ENCODE data around the gene ACKR2.
A peak's percentile ranks its signal among the peaks of the same experiment; 100 is the strongest.

ACKR2 gene

DNA sequence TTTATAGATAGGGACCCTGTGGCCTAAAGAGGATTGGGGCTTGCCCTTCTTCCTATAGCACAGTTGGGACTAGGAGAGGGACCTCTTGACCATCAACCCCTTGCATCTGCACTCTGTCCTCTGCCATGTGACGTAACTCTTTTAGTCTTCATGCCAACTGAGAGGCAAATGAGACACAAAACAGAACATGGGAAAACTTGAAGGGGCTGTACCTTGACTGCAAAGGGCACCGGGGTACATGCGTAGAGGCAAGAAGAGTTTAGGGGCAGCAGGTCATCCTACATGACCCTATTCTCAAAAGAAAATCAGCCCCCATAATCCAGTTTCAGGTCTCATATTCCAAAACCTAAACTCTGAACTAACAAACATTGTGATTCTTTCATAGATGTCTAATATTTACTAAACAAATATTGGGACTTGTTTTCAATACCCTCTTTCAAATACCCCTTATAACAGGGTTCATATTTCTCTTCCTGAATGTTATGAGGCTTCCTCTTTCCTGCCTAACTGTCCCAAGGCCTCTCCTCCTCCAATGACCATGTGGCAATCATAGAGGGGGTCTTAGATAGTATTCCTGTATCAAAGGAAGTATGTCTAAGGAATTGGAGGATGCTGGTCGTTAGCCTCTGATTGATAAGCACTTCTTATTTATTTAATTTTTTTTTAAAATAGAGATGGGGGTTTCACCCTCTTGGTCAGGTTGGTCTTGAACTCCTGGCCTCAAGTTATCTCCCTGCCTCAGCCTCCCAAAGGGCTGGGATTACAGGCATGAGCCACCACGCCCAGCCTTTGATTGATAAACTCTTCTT is 20.6 kb downstream of the ACKR2 start:
- H3K27me3 ChIP-seq (ENCODE audit: insufficient read depth, low read length, poor library complexity): peaks cover 5% of the 10 kb centered on the region
- no peak overlapping the region for H2AFZ ChIP-seq (ENCODE audit: low read depth, low read length)
- no peaks in the 10 kb centered on the region for H3K4me1 ChIP-seq (ENCODE audit: insufficient read depth, low read length)
- H3K9ac ChIP-seq (ENCODE audit: low read depth, low read length): no peak overlapping the region
- ATAC-seq (ENCODE audit: insufficient read depth, low read depth) (no peak), DNase-seq (no peak)
- no peak overlapping the region for H3K27ac ChIP-seq (ENCODE audit: low read length)
- H3K4me3 ChIP-seq (ENCODE audit: low read depth in 1 of 2, low read length in 2 of 2): no peak overlapping the region
- no peak overlapping the region for H3K4me2 ChIP-seq (ENCODE audit: insufficient read depth, low read length)
- TF ChIP-seq, protein P1, sequence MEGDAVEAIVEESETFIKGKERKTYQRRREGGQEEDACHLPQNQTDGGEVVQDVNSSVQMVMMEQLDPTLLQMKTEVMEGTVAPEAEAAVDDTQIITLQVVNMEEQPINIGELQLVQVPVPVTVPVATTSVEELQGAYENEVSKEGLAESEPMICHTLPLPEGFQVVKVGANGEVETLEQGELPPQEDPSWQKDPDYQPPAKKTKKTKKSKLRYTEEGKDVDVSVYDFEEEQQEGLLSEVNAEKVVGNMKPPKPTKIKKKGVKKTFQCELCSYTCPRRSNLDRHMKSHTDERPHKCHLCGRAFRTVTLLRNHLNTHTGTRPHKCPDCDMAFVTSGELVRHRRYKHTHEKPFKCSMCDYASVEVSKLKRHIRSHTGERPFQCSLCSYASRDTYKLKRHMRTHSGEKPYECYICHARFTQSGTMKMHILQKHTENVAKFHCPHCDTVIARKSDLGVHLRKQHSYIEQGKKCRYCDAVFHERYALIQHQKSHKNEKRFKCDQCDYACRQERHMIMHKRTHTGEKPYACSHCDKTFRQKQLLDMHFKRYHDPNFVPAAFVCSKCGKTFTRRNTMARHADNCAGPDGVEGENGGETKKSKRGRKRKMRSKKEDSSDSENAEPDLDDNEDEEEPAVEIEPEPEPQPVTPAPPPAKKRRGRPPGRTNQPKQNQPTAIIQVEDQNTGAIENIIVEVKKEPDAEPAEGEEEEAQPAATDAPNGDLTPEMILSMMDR (IDR thresholded peaks at IDR 0.05; ENCODE audit: borderline replicate concordance, extremely low read depth, low read length, poor library complexity, severe bottlenecking): no peak
- TF ChIP-seq EZH2 (IDR thresholded peaks at IDR 0.05; ENCODE audit: borderline replicate concordance, low read depth, low read length, severe bottlenecking): no peak
- H3K36me3 ChIP-seq (ENCODE audit: insufficient read depth, low read length): no peaks in the 10 kb centered on the region
- no peaks in the 10 kb centered on the region for H4K20me1 ChIP-seq (ENCODE audit: insufficient read depth, low read length)
- no peaks in the 10 kb centered on the region for H3K79me2 ChIP-seq (ENCODE audit: insufficient read depth, low read length)
- no peaks in the 10 kb centered on the region for H3K9me3 ChIP-seq (ENCODE audit: insufficient read depth, low read length, severe bottlenecking)

DNA sequence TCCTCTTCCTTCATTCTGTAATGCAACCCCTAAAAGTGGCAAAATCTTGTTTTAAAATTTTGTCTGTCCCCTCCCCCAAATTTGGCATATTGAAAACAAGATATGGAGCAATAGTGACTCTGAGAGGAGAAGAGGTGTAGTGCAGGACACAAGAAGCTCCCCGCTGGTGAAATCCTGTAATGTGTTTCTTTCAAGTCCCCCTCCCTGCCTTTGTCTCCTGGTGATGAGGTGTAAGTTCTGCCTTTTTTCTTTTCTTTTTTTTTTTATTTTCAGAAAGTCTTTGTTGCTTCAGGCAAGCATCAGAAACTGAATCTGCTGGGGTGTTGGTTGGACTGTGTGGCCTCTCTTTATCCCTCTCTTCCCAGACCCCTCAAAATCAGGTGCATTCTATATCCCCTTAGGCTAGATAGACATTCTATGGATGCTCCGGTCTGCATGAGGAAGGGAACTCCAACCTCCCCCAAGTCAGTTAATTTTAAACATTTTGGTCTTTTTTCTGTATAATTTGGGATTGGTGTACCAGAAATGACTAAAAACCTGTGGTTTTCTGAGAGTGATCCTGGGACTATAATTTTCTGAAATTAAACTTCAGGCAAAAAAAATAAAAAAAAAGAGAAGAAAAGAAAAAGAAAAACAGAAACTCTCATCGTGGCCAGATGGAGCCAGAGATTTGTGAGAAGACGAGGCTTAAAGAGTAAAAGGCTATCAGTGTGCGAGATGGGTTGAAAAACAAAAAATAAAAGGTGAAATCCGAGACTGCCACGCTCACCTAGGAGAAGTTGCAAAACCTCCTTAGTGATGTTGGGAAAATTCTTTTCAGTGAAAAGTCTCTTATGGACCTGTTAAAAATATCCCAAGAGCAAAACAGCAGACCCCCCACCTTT is 21.4 kb downstream of the ACKR2 start:
- H3K27ac ChIP-seq (ENCODE audit: low read length): no peak overlapping the region
- H3K4me3 ChIP-seq (ENCODE audit: low read depth in 1 of 2, low read length in 2 of 2): no peak overlapping the region
- no peak overlapping the region for H3K4me2 ChIP-seq (ENCODE audit: insufficient read depth, low read length)
- H4K20me1 ChIP-seq (ENCODE audit: insufficient read depth, low read length): no peaks in the 10 kb centered on the region
- DNase-seq (no peak), ATAC-seq (ENCODE audit: insufficient read depth, low read depth) (no peak)
- TF ChIP-seq, protein P1 (IDR thresholded peaks at IDR 0.05; ENCODE audit: borderline replicate concordance, extremely low read depth, low read length, poor library complexity, severe bottlenecking): peak; percentile 47
- TF ChIP-seq EZH2 (IDR thresholded peaks at IDR 0.05; ENCODE audit: borderline replicate concordance, low read depth, low read length, severe bottlenecking): no peak
- peaks cover 5% of the 10 kb centered on the region for H3K27me3 ChIP-seq (ENCODE audit: insufficient read depth, low read length, poor library complexity)
- no peaks in the 10 kb centered on the region for H3K36me3 ChIP-seq (ENCODE audit: insufficient read depth, low read length)
- H3K79me2 ChIP-seq (ENCODE audit: insufficient read depth, low read length): no peaks in the 10 kb centered on the region
- H2AFZ ChIP-seq (ENCODE audit: low read depth, low read length): 0 out of 2 replicates have a peak overlapping the region, but pooled peaks have one; percentile 8
- H3K9ac ChIP-seq (ENCODE audit: low read depth, low read length): no peak overlapping the region
- no peaks in the 10 kb centered on the region for H3K9me3 ChIP-seq (ENCODE audit: insufficient read depth, low read length, severe bottlenecking)
- H3K4me1 ChIP-seq (ENCODE audit: insufficient read depth, low read length): no peaks in the 10 kb centered on the region

DNA sequence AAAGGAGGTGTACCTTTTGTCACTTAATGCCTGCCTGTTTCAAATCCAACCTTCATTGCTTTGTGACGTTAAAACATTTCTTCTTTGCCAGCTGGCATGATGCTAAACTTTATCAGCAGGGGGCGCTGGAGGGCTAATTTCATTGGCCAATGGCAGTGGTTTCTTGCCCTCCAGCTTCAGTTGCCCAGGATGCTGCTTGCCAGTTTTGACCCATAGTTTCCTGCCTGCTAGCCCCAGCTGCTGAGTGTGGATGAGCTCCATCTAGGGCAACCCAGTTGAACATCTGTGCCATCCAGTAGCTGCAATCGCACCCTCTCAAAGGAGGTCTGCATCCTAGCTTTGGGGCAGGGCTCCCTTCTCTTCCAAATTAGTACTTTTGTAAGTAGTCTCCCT is 22.1 kb downstream of the ACKR2 start:
- no peaks in the 10 kb centered on the region for H3K9me3 ChIP-seq (ENCODE audit: insufficient read depth, low read length, severe bottlenecking)
- no peak overlapping the region for H3K27ac ChIP-seq (ENCODE audit: low read length)
- H2AFZ ChIP-seq (ENCODE audit: low read depth, low read length): 0 out of 2 replicates have a peak overlapping the region, but pooled peaks have one; percentile 8
- H3K4me2 ChIP-seq (ENCODE audit: insufficient read depth, low read length): no peak overlapping the region
- no peak overlapping the region for H3K4me3 ChIP-seq (ENCODE audit: low read depth in 1 of 2, low read length in 2 of 2)
- H3K79me2 ChIP-seq (ENCODE audit: insufficient read depth, low read length): no peaks in the 10 kb centered on the region
- TF ChIP-seq, protein P1 (IDR thresholded peaks at IDR 0.05; ENCODE audit: borderline replicate concordance, extremely low read depth, low read length, poor library complexity, severe bottlenecking): peak; percentile 88
- TF ChIP-seq EZH2 (IDR thresholded peaks at IDR 0.05; ENCODE audit: borderline replicate concordance, low read depth, low read length, severe bottlenecking): no peak
- DNase-seq (peak; percentile 75), ATAC-seq (ENCODE audit: insufficient read depth, low read depth) (peak; percentile 87)
- peaks cover 5% of the 10 kb centered on the region for H3K27me3 ChIP-seq (ENCODE audit: insufficient read depth, low read length, poor library complexity)
- no peaks in the 10 kb centered on the region for H3K4me1 ChIP-seq (ENCODE audit: insufficient read depth, low read length)
- H3K36me3 ChIP-seq (ENCODE audit: insufficient read depth, low read length): no peaks in the 10 kb centered on the region
- no peaks in the 10 kb centered on the region for H4K20me1 ChIP-seq (ENCODE audit: insufficient read depth, low read length)
- no peak overlapping the region for H3K9ac ChIP-seq (ENCODE audit: low read depth, low read length)

All from DND-41 (cell line).